ENCODE results near the gene AMZ1.

DNA sequence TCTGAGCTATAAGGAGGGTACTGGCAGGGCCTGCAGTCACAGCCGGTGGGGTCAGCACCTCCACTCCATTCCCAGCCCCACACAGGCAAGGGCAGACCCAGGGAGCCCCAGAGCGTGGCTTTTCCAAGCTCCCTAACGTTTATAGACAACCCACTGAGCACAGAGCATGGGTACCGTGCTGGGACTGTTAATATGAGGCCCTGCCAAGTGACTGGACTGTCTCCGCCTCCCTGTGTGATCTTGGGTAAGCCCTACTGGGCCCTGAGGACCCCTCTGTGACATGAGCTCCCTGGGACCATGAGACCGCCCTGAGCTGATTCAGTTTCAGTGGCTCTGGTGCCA is 43.8 kb upstream of the AMZ1 start:
- no peak for TF ChIP-seq POLR2A (IDR thresholded peaks at IDR 0.05)
- TF ChIP-seq, protein P1, sequence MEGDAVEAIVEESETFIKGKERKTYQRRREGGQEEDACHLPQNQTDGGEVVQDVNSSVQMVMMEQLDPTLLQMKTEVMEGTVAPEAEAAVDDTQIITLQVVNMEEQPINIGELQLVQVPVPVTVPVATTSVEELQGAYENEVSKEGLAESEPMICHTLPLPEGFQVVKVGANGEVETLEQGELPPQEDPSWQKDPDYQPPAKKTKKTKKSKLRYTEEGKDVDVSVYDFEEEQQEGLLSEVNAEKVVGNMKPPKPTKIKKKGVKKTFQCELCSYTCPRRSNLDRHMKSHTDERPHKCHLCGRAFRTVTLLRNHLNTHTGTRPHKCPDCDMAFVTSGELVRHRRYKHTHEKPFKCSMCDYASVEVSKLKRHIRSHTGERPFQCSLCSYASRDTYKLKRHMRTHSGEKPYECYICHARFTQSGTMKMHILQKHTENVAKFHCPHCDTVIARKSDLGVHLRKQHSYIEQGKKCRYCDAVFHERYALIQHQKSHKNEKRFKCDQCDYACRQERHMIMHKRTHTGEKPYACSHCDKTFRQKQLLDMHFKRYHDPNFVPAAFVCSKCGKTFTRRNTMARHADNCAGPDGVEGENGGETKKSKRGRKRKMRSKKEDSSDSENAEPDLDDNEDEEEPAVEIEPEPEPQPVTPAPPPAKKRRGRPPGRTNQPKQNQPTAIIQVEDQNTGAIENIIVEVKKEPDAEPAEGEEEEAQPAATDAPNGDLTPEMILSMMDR (IDR thresholded peaks at IDR 0.05) = no peak
